Left renal pelvis (tissue), 4 donors: ENCODE results near the gene CKAP2L. TPM values are rescaled to one million over a fixed set of nuclear protein-coding genes. Genes with fewer than 3 reads are reported as not detected.
A peak's percentile ranks its signal among the peaks of the same experiment; 100 is the strongest.

Experiments used
- DNase-seq, 4 donors: peaks; one replicate each; pipeline ENCODE4 v3.0.0-alpha.2; 2013; ENCODE audit warnings: low read depth in 4 of 4, low spot score in 3 of 4
- polyA plus RNA-seq, 4 donors: library from polyadenylated mRNA; unstranded; fragments of 120-200 nt; gene quantifications; one replicate each; pipeline ENCODE4 v1.2.1, GENCODE V29; 2013; ENCODE audit not compliant: insufficient read length in 4 of 4

Gene CKAP2L, protein sequence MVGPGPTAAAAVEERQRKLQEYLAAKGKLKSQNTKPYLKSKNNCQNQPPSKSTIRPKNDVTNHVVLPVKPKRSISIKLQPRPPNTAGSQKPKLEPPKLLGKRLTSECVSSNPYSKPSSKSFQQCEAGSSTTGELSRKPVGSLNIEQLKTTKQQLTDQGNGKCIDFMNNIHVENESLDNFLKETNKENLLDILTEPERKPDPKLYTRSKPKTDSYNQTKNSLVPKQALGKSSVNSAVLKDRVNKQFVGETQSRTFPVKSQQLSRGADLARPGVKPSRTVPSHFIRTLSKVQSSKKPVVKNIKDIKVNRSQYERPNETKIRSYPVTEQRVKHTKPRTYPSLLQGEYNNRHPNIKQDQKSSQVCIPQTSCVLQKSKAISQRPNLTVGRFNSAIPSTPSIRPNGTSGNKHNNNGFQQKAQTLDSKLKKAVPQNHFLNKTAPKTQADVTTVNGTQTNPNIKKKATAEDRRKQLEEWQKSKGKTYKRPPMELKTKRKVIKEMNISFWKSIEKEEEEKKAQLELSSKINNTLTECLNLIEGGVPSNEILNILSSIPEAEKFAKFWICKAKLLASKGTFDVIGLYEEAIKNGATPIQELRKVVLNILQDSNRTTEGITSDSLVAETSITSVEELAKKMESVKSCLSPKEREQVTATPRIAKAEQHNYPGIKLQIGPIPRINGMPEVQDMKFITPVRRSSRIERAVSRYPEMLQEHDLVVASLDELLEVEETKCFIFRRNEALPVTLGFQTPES
- 10 to 100 TPM; 13.4 to 18.8 (median 16.2) TPM for polyA plus RNA-seq

DNA sequence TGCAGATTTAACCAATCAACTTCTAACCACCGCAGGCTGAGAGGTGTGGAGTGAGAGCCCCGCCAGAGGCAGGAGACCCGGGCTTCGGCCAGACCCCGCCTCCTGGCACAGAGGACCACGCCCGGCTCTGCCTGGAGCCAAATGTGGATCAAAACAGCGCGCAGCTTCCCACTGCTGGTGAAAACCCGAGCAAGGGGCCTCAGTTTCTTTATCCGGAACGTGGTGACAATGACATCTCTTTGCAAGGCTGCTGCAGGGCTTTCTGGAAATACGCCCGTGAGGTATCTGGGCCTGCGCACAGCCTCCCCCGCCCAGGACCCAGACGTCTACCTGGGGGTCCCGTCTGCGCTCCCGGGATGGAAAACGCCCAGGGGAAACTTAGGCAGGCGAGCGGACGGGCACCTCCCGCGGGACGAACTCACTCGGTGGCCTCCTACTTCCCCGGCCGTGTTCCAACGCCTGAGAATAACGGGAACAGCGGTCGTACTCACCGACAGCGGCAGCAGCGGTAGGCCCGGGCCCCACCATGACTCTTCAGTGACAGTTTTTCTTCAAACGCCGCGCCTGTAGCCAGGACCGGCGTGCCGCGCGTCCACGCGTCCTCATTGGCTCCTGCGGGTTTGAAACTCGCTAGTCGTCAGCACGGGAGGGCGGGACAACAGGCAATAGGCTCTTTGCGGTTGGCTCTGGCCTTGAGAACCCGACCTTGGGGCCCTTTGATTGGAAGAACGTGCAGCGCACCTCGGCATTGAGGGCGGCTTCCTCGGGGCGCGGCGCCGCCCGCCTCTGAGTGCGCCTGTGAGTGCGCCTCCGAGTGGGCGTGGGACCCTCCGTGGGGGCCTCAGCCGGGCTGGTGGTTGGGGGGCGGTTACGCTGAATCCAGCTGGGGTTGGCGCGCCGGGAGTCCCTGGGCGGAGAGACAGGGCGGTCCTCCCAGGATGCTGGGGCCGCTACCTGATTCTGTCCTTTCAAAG lies at the start of gene CKAP2L:
Gene CKAP2L, minus strand, starts transcription at position 539 of the 974 bp plus-strand sequence. Its CDS starts 11 bp downstream, at position 528.
- DNase-seq = peak; percentile 89 to 96 (median 92)

DNA sequence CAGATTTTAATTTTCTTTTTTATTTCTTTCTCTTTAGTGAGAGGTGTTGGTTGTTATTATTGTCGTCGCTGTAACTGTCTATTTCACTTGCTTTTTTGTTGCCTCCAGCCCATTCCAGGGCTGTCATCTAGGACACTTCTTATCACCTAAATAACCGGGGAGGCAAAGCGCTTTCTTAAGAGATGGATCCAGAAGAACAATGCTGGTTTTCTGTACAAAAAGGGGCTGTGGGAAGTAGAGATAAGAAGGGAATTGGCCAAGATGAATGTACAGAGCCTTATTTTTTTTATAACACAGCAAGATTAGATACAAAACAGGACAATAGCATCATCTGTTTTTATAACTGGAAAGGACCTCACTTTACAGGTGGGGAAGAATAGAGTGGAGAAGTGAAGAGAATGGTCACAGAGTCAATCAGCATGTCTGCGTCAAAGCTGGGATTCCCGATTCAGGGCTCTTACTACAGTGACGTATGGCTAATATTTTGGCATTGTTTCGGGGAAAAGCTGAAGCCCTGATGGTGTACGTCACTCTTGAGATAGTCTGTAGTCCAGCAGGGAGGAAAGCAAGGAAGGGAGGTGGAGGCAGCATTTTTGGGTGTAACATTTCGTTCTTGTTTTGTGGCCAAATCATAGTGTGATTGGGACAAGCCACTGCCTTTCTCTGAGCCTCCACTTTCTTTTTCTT lies 49.0 kb upstream of the CKAP2L start:
- no peak for DNase-seq

DNA sequence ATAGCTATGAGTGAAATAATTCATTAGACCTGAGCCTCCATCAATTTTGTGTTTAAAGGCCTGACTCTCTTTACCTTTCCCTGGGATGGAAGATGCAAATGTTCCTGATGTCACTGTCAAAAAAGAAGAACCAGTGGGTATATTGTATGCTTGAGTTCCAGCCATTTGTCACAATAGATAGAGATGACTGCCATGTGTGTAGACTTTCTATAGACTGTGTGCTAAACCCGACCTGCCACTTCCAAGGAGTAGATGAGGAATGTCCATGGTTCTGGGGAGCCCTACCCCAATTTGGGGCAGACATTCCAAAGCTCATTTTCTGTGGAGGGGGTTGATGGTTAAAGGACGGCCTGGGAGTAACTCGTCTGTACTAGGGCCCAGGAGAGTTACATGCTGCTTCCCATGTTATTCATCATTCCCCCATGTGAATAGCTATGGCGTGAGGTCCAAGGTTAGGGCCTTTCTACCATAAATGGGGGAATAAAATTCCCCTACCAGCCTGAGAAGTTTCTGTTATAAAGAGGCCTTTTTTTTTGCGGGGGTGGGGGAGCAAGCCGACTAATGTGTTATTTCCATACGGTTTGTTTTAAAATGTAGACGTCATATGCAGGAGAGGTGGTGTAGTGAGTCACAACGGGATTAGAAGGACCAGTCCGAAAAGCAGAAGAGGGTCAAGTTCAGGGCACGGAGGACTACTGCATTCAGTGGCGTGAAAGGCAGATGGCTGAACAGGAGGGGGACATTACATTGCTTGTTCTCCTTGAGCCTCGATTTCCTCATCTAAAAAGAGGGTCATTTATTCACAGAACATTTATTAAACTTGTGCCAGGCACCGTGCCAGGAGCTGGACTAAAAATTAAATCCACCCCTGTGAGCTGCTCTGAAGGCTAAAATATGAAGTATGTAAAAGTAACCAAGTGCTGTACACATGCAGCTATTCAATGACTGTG lies 48.2 kb upstream of the CKAP2L start:
- DNase-seq = no peak

DNA sequence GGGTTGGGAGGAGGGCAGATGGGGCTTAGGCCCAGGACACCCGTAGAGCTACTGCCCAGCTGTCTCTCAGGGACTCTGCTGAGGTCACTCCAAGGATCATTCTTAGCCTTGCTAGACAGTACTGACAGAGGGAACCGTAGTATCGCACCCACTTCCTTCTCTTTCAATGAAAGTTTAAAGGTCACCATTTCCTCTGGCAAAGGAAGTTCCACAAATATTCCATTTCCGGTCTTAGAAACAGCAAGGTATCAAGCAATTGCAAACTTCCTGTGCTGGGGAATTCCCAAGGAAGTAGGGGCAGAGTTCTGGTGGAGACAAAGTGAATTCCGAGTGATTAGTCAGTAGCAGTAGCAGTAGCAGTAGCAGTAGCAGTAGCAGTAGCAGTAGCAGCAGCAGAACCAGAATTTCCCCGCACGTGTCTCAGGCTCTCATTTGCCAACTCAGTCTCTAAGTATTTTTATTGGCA lies 47.5 kb upstream of the CKAP2L start:
- DNase-seq = no peak

DNA sequence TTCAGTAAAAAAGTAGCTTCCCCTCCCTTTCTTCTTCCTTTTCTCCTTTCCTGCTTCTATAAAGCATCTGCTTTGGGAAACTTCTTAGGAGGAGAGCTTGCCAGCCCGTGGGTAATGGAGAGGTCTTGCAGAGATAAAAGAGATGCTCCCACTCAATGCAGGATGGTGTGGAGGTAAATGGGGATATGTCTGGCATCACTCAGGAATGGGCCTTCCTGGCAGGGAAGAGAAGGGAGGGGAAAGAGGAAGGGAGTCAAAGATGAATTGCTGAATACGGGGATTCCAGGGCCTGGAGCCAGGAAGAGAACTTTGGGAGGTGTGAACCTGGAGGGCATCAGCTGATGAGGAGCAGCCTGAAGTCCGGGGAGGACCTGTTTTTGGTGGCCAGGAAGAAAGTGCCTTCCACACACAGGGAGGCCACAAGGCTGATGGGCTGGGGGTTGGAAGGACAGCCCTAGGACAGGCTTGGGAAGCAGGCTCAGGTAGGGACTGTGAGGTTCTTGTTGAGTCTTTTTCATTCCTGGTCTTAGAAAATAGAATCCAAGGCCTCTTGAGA lies 46.9 kb upstream of the CKAP2L start:
- DNase-seq = no peak

DNA sequence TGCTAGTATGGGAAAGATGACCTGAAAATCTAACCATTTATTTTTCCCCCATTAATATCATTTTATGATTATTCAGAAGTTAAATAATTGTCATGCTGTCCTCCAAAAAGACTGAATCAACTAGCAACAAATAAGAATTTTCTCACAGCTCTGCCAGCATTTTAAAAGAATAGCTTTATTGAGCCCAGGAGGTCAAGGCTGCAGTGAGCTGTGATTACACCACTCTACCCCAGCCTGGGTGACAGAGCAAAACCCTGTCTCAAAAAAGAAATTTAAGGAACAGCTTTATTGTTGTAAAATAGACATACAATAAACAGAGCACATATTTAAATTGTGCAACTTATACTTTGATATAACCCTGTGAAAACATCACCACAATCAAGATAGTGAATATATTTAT lies 44.7 kb upstream of the CKAP2L start:
- no peak for DNase-seq

DNA sequence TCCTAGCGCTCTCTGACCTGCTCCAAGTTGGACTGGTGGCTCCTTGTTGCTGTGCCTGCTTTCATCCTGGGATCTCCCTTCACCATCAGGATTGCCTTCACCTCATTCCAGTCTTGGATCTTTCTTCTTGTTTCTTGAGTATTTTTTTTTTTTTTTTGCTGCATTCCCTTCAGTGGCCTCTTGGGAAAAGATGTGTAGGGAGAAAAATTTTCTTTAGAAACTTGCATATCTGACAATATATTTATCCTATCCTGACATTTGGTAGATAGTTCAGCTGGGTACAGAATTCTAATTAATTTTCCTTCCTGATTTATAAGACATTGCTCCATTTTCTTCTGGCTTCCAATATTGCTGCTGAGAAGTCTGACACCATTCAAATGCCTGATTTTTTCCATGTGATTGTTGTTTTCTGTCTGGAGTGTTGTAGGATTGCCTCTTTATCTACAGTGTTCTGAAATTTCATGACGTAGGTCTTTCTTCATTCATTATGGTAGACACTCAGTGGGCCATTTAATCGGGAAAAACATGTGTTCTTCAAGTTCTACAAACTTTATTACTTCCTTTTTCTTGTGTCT lies 42.9 kb upstream of the CKAP2L start:
- DNase-seq = no peak

DNA sequence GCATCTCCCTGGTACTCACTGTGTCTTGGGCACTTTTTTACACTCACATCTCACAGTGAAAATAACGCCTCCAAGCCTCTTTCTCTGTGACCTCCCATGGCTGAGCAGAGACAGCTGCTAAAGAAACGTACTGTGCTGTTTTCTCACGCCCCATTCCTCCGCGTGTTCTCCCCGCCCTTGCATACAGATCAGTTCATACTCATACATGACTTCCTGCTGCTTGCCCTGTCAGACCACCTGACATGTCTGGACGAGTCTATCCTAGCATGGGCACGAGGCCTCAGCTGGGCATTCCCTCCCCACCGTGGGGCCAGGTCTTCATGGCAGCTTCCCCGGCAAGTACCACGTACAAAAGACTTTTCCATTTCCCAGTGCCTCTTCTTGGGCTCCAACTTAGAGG lies 41.1 kb upstream of the CKAP2L start:
- no peak for DNase-seq

DNA sequence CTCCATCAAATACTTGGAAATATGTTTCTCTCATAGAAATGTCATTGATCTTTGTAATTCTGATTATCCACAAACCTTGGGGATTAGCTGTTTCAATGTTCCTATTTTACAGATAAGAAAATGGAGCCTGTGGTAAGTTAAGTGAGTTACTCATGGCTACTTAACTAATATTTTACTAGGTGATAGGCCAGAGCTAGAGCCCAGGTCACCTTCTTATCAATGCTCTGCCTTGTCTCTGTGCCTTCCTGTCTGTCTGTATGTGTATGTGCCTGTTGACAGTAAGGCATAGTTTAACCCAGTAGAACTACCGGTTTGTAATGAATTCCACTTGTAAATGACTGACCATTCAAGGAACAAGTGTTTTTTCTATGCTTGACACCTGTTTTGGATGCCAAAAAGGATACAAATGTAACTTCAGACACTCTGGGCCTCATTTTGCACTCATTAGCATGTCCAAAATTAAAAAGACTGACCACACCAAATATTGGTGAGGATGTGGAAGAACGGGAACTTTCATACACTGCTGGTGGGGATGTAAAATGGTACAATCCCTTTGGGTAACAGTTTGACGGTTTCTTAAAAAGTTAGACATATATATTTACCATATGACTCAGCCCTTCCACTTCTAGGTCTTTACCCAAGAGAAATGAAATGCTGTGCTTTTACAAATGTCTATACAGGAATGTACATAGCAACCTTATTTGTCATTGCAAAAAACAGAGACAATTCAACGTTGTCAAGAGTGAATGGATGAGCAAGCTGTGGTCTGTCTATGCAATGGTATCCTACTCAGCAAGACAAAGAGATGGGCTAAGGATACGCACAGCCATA lies 39.5 kb upstream of the CKAP2L start:
- no peak for DNase-seq

DNA sequence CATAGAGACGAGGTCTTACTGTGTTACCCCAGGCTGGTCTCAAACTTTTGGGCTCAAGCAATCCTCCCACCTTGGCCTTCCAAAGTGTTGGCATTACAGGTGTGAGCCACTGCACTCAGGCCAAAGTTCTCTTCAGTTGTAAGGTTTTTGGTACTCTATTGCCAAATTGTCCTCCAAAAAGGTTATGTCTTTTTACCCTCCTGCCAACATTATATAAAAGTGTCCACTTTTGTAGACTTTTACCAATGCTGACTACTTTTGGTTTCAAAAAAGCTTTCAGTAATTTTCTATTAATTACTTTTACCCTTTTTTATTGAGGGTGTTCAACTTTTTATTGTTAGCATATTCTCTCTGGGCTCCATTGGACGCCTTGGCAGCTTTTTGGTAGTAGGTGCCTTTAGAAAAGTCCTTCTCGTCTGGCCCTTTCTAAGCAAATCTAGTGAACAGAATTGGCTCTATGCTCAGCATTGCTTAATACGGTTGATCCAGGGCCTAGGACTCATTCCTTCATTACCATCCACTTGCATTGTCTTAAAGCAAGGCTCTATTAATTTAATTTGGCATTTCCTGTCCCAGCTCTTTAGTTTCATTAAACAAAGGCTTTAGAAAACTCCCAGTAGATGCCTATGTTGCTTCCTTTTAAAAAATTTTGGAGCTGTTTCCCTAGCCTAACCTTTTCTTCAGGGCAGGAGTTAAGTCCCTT lies 36.6 kb upstream of the CKAP2L start:
- DNase-seq = no peak

DNA sequence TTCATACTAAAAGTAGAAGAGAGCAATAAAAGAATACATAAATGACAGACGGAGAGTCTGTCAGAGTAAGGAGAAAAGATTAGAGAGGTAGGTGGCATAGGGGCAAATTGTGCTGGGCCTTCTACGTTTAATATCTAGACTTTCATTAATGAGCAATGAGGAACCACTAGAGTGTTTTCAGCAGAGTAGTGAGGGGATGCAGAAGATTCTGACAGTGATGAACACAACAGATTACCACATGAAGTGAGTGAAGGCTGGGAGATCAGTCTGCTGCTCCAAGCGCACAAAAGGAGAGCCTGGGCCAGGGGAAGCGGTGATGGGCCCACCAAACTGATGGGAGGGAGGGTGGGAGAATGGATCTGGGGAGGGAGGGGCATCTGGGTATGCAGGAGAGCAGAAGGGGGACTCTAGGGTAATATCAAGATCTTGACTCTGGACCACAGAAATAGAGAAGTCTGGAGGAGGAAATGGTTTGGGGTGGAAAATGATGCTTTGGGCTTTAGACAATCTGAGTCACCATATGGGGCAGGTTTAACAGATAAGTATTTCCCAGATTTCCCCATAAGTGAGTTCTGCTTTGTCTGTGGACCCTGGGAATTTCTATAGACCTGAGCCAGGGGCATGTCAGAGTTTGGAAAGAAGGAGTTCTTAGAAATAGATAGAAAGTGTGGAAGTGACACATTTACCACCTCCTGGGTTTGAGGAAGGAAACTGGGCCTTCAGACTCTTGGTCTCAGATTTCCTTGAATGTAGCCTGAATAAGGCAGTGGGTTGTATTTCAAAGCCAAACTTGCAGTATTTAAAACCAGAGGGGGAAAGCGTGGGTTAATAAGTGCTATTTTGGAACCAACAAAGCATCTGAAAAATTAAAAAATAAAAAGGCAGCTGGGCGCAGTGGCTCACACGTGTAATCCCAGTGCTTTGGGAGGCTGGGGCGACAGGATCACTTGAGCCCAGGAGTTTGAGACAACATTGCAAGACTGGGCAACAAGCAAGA lies 34.9 kb upstream of the CKAP2L start:
- no peak for DNase-seq

DNA sequence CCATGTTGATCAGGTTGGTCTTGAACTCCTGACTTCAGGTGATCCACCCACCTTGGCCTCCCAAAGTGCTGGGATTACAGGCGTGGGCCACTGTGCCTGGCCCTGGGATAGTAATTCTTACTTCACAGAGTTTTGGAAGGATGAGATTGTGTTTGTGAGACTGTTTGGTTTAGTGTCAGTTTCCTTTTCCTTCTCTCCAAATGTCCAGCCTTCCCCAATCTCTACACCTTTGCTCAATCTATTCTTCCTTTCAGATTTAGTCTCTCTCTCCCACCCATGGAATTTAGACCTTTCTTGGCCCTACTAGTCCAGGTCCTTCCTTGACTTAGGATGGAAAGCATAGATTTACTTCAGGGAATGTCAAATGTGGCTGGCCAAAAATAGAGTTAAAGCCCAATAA lies 32.1 kb upstream of the CKAP2L start:
- no peak for DNase-seq

DNA sequence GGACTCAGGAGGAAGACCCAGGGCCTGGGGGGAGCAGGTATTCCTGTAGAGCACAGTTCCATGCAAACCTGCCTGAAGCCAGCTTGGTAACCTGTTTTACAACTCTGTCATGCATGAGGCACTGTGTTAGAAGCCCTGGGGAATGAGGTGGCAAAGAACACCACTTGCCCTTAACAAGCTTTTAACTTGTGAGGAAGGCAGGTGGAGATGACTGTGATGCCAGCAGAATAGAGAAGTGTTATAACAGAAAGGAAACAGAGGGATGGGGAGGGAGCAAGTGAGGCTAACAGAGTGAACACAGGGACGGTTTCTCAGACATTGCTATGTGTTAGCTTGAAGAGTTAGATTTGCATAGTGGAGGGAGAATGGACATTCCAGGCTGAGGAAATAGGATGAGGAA lies 31.4 kb upstream of the CKAP2L start:
- peak in 2 of 4 donors; percentile 29 to 34 for DNase-seq

DNA sequence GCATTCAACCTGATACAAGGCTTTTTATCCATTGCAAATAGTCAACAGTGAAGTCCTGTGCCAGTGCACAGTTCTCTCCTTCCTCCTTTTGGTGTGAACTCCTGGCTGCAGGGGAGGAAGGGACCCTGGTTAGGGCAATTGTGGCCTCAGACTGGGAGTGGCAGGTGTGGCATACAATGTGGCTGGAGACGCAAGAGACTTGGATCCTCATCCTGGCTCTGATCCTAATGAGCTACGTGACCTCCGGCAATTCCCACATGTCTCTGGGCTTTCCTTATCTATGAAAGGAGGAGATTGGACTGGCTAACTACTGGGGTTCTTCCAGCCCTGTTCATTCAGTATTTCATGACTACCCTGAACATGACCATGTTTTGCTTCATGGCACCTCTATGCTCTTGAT lies 30.4 kb upstream of the CKAP2L start:
- no peak for DNase-seq

DNA sequence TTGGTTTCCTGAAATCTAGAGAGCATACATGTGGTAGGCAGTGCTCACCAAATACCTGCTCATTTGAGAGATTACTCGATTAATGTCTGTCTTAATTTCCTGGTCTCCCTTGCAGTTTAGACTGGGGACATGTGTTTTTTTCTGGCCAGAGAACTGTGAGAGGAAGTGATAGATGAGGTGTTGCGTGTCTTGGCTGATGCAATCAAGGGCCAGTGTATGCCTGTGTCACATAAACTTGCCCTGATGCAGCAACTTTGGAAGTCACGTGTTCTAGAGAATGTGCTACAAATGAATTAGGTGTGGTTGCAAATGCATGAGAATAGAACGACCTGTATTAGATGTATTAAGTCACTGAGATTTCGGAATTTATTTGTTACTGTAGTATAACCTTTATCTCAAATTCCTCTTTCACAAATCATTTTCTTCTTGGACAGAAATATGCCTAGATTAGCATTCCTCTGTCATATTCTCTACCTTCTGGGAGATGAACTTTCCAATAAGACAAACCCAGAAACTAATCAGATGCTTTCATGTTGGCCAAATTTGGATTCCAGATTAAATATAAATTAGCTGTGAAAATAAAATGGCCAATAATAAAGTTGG lies 29.8 kb upstream of the CKAP2L start:
- DNase-seq = no peak
